ENCODE measurements around the gene HCN2. TPM values are rescaled to one million over a fixed set of nuclear protein-coding genes. Genes with fewer than 3 reads are reported as not detected.

HCN2 gene
- total RNA-seq, 1 experiment from 2014 or later, result 3.9 TPM

- peaks cover 18% of the 10 kb centered on the region for H3K36me3 Mint-ChIP-seq (ENCODE audit: insufficient read depth, unreplicated experiment)
- Histone ChIP-seq H3K9me3 (no peaks in the 10 kb centered on the region), H3K36me3 (ENCODE audit: control insufficient read depth, insufficient read depth, low read length) (no peaks in the 10 kb centered on the region), H3K4me3 (ENCODE audit: low read depth, low read length) (no peak overlapping the region), H3K27me3 (replicated peaks; ENCODE audit: control insufficient read depth, insufficient read depth, low read length) (no peaks in the 10 kb centered on the region), H3K4me1 (peaks cover 4% of the 10 kb centered on the region; the same call in 1 of the 2 replicates)
- no TSS peak for BruUV-seq (replicated peaks)
- no peaks in the 10 kb centered on the region for H3K9me3 Mint-ChIP-seq (ENCODE audit: unreplicated experiment)
- intact Hi-C loops (cut with micrococcal nuclease; ENCODE audit: unreplicated experiment), result no loop called here
- CTCF ChIA-PET, result interaction anchor here (0.6 to 0.8 kb wide), 4 partner anchors 16 to 338 kb away, joined by 3 to 9 read pairs (median 4); partner anchors contain the start of genes MED16 and RNU6-9
- no peak for TF ChIP-seq CTCF (IDR thresholded peaks at IDR 0.05; ENCODE audit: insufficient read depth in 1 of 2, low read depth in 1 of 2, low read length in 1 of 2, severe bottlenecking in 1 of 2, unreplicated experiment in 1 of 2)
- POLR2A ChIA-PET, result interaction anchor here (0.6 kb wide), 1 partner anchor 714 kb away, joined by 8 read pairs; no protein-coding TSS in a partner anchor
- no peak overlapping the region for H3K27ac Mint-ChIP-seq (ENCODE audit: unreplicated experiment)
- no peak for DNase-seq
- no peak overlapping the region for H3K4me3 Mint-ChIP-seq (ENCODE audit: unreplicated experiment)
- H3K4me1 Mint-ChIP-seq (ENCODE audit: low read depth, unreplicated experiment), result peaks cover 9% of the 10 kb centered on the region
- no peaks in the 10 kb centered on the region for H3K27me3 Mint-ChIP-seq (ENCODE audit: insufficient read depth, unreplicated experiment)
Observed at GRCh38 chr19:555474-555808, 34.2 kb upstream of the HCN2 start.

- no TSS peak for BruUV-seq (replicated peaks)
- H3K9me3 ChIP-seq, result no peaks in the 10 kb centered on the region
- Mint-ChIP-seq H3K9me3 (ENCODE audit: unreplicated experiment) (no peaks in the 10 kb centered on the region), H3K4me1 (ENCODE audit: low read depth, unreplicated experiment) (peaks cover 2% of the 10 kb centered on the region), H3K36me3 (ENCODE audit: insufficient read depth, unreplicated experiment) (peaks cover 12% of the 10 kb centered on the region), H3K4me3 (ENCODE audit: unreplicated experiment) (no peak overlapping the region), H3K27ac (ENCODE audit: unreplicated experiment) (no peak overlapping the region), H3K27me3 (ENCODE audit: insufficient read depth, unreplicated experiment) (no peaks in the 10 kb centered on the region)
- no peaks in the 10 kb centered on the region for H3K27me3 ChIP-seq (replicated peaks; ENCODE audit: control insufficient read depth, insufficient read depth, low read length)
- H3K4me3 ChIP-seq (ENCODE audit: low read depth, low read length), result no peak overlapping the region
- no peak for TF ChIP-seq CTCF (IDR thresholded peaks at IDR 0.05; ENCODE audit: insufficient read depth in 1 of 2, low read depth in 1 of 2, low read length in 1 of 2, severe bottlenecking in 1 of 2, unreplicated experiment in 1 of 2)
- CTCF ChIA-PET, result no interaction called here
- intact Hi-C loops (cut with micrococcal nuclease; ENCODE audit: unreplicated experiment), result no loop called here
- POLR2A ChIA-PET, result no interaction called here
- H3K4me1 ChIP-seq, result peaks cover 4% of the 10 kb centered on the region; the same call in 1 of the 2 replicates
- no peaks in the 10 kb centered on the region for H3K36me3 ChIP-seq (ENCODE audit: control insufficient read depth, insufficient read depth, low read length)
- DNase-seq, result no peak
Observed at GRCh38 chr19:556611-557382, 32.9 kb upstream of the HCN2 start.

- CTCF ChIA-PET, result no interaction called here
- no peak overlapping the region for H3K27ac Mint-ChIP-seq (ENCODE audit: unreplicated experiment)
- POLR2A ChIA-PET, result no interaction called here
- H3K36me3 Mint-ChIP-seq (ENCODE audit: insufficient read depth, unreplicated experiment), result peaks cover 6% of the 10 kb centered on the region
- H3K4me1 ChIP-seq, result peaks cover 4% of the 10 kb centered on the region; the same call in 1 of the 2 replicates
- no peaks in the 10 kb centered on the region for H3K9me3 ChIP-seq
- H3K4me3 ChIP-seq (ENCODE audit: low read depth, low read length), result no peak overlapping the region
- no peaks in the 10 kb centered on the region for H3K36me3 ChIP-seq (ENCODE audit: control insufficient read depth, insufficient read depth, low read length)
- intact Hi-C loops (cut with micrococcal nuclease; ENCODE audit: unreplicated experiment), result no loop called here
- no peaks in the 10 kb centered on the region for H3K27me3 Mint-ChIP-seq (ENCODE audit: insufficient read depth, unreplicated experiment)
- no peaks in the 10 kb centered on the region for H3K4me1 Mint-ChIP-seq (ENCODE audit: low read depth, unreplicated experiment)
- H3K4me3 Mint-ChIP-seq (ENCODE audit: unreplicated experiment), result no peak overlapping the region
- no peaks in the 10 kb centered on the region for H3K27me3 ChIP-seq (replicated peaks; ENCODE audit: control insufficient read depth, insufficient read depth, low read length)
- BruUV-seq (replicated peaks), result no TSS peak
- no peaks in the 10 kb centered on the region for H3K9me3 Mint-ChIP-seq (ENCODE audit: unreplicated experiment)
- DNase-seq, result no peak
- TF ChIP-seq CTCF (IDR thresholded peaks at IDR 0.05; ENCODE audit: insufficient read depth in 1 of 2, low read depth in 1 of 2, low read length in 1 of 2, severe bottlenecking in 1 of 2, unreplicated experiment in 1 of 2), result no peak
Observed at GRCh38 chr19:558770-559439, 30.8 kb upstream of the HCN2 start.

Data from Caco-2 (cell line).